Mesothelial cell of epicardium (in vitro differentiated cells): ENCODE results near the gene OR52B2. TPM values are rescaled to one million over a fixed set of nuclear protein-coding genes. Genes with fewer than 3 reads are reported as not detected.

Experiments used
- DNase-seq, 2 experiments: peaks; one replicate each; pipeline ENCODE4 v3.0.0; 2021; ENCODE audit warnings: low spot score in 2 of 2; ENCODE audit not compliant: unreplicated experiment in 2 of 2
- H3K27ac Mint-ChIP-seq: 2 replicates; pipeline ENCODE4 v1.8.0; 2021; ENCODE audit warnings: mixed read lengths
- H3K27me3 Mint-ChIP-seq: 2 replicates; pipeline ENCODE4 v1.8.0; 2021; ENCODE audit warnings: low read depth, mixed read lengths
- H3K36me3 Mint-ChIP-seq: 2 replicates; pipeline ENCODE4 v1.8.0; 2021; ENCODE audit warnings: mixed read lengths
- H3K4me1 Mint-ChIP-seq: 2 replicates; pipeline ENCODE4 v1.8.0; 2021; ENCODE audit warnings: mixed read lengths
- H3K4me3 Mint-ChIP-seq: 2 replicates; pipeline ENCODE4 v1.8.0; 2021; ENCODE audit warnings: mild to moderate bottlenecking, moderate library complexity, mixed read lengths
- H3K9me3 Mint-ChIP-seq: 2 replicates; pipeline ENCODE4 v1.8.0; 2021; ENCODE audit warnings: mixed read lengths
- CTCF ChIP-seq: fragments of 200-600 bp; sonication (generic); IDR thresholded peaks from one replicate; pipeline ENCODE4 v1.5.0; 2021; ENCODE audit warnings: antibody characterized with exemption; ENCODE audit not compliant: unreplicated experiment
- total RNA-seq: library from RNA; stranded (reverse); gene quantifications from 3 replicates; pipeline ENCODE4 v1.2.1, GENCODE V29; 2021

The OR52B2 gene
- total RNA-seq, 1 donor from 2014 or later, result not detected

GRCh38 chr11:6194065-6194581 is 24.0 kb upstream of the OR52B2 start:
- H3K27me3 Mint-ChIP-seq, result peaks cover 2% of the 10 kb centered on the region
- H3K9me3 Mint-ChIP-seq, result no peaks in the 10 kb centered on the region
- no peaks in the 10 kb centered on the region for H3K4me1 Mint-ChIP-seq
- no peak overlapping the region for H3K4me3 Mint-ChIP-seq
- no peaks in the 10 kb centered on the region for H3K36me3 Mint-ChIP-seq
- H3K27ac Mint-ChIP-seq, result no peak overlapping the region
- DNase-seq, result no peak
- TF ChIP-seq CTCF, result no peak

- no peaks in the 10 kb centered on the region for H3K36me3 Mint-ChIP-seq
- H3K9me3 Mint-ChIP-seq, result no peaks in the 10 kb centered on the region
- peaks cover 2% of the 10 kb centered on the region for H3K27me3 Mint-ChIP-seq
- H3K27ac Mint-ChIP-seq, result no peak overlapping the region
- TF ChIP-seq CTCF, result no peak
- no peaks in the 10 kb centered on the region for H3K4me1 Mint-ChIP-seq
- DNase-seq, result no peak
- no peak overlapping the region for H3K4me3 Mint-ChIP-seq
Measured at GRCh38 chr11:6191742-6192141, 21.6 kb upstream of the OR52B2 start.

GRCh38 chr11:6175440-6175839 is 5.3 kb upstream of the OR52B2 start:
- no peaks in the 10 kb centered on the region for H3K9me3 Mint-ChIP-seq
- H3K4me1 Mint-ChIP-seq, result no peaks in the 10 kb centered on the region
- peaks cover 16% of the 10 kb centered on the region for H3K27me3 Mint-ChIP-seq
- DNase-seq, result no peak
- H3K27ac Mint-ChIP-seq, result no peak overlapping the region
- TF ChIP-seq CTCF, result no peak
- H3K4me3 Mint-ChIP-seq, result no peak overlapping the region
- no peaks in the 10 kb centered on the region for H3K36me3 Mint-ChIP-seq

- Mint-ChIP-seq H3K27ac (no peak overlapping the region), H3K4me3 (no peak overlapping the region), H3K4me1 (no peaks in the 10 kb centered on the region), H3K9me3 (no peaks in the 10 kb centered on the region), H3K36me3 (no peaks in the 10 kb centered on the region), H3K27me3 (no peaks in the 10 kb centered on the region)
- TF ChIP-seq CTCF, result no peak
- no peak for DNase-seq
Measured at GRCh38 chr11:6156628-6157359, 13.3 kb downstream of the OR52B2 start.

- H3K4me1 Mint-ChIP-seq, result no peaks in the 10 kb centered on the region
- H3K36me3 Mint-ChIP-seq, result peaks cover 2% of the 10 kb centered on the region
- TF ChIP-seq CTCF, result no peak
- H3K27ac Mint-ChIP-seq, result no peak overlapping the region
- H3K27me3 Mint-ChIP-seq, result no peaks in the 10 kb centered on the region
- H3K4me3 Mint-ChIP-seq, result no peak overlapping the region
- peaks cover 8% of the 10 kb centered on the region for H3K9me3 Mint-ChIP-seq
- DNase-seq, result no peak
Measured at GRCh38 chr11:6152126-6152525, 18.0 kb downstream of the OR52B2 start.
